DMS53 (cell line): ENCODE data around the gene IMP4.
A peak's percentile ranks its signal among the peaks of the same experiment; 100 is the strongest.

ENCODE experiments used
- DNase-seq: peaks from one replicate; lab custom pipeline; 2025; lab: John Stamatoyannopoulos, UW

The IMP4 gene

DNA sequence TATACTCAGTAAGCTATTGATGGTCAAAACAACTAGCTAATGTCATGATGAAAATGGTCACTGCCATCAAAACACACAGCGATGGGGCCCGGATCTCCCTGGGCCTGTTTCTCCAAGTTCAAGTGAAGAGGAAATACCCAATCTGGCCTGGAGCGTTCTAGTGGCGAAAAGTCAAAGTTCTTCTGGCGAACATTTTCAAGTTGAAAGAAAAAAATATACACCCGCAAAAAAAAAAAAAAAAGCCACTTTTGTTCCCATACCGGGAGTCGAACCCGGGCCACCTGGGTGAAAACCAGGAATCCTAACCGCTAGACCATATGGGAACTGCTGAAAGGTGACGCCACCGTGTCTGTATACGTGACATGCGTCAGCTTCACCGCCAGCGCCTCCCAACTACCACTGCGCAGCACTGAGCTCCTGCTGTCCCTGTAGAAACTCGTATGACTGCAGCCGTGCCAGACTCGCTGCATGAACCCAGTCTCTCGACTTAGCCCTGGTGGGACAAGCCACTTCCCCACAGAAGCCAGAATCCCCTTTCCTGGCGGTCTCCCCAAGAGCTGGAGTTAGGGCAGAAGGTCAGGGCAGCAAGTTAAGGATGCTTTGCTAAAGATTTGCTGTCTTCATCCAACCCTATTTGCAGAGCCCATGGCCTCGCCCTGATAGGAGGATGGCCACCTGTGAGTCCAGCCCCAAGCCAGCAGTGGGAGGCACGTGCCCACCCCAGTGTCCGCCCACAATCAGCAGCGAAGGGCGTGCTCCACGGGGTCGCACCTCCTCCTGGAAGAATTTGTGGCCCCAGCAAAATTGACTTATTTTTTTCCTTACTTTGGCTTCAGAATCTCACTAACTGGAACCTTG, 5.6 kb upstream of the IMP4 start:
- DNase-seq, result peak; percentile 77

DNA sequence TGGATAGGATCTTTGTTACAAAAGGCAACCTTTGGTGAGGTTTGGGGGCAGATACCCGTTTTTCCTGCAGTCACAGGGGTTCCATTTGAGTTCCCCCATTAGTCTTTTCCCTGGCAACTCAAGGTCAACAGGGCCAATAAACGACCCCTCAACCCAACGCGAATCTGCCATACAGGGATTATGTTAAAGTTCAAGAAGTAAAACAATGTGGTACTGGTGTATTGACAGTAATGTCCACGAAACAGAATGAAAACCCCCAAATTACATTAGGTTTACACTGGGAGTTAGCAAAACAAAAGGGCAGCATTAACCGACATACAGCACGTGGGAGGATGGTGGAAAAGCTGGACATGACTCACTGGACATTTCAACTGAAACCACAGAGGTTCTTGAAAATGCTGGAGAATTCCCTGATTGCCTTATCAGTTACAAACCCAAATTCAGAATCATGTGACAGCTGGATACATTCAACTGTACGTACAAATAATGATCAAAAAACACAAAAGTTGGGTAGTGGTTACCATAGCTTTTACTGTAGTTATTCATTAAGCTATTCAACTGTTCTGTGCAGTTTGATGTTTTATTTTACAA, 4.9 kb upstream of the IMP4 start:
- no peak for DNase-seq

DNA sequence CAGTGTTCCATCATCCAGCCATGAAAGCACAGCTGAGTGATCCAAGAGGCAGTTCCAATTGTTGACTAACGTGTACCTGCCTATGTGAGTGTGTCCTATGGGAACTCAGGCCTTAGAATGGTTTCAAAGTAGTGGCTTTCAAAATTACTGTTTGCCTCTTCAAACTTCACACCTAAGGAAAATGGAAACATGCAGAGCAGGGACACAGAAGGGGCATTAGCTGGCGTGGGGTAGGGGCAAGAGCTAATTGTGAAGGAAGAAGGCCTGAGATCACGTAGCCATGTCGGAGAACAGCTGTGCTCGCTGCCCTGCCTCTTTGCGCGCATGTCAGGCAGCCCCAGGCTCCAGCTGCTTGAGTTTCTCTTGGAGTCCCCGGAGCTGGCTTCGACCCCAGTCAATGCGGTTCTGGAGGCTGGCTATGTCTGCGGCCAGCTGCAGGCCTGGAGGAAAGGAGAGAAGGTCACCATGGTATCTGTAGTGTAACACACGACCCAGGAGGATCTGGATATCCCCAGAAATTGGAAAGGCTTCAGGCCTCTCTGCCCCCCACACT, 3.8 kb upstream of the IMP4 start:
- no peak for DNase-seq

DNA sequence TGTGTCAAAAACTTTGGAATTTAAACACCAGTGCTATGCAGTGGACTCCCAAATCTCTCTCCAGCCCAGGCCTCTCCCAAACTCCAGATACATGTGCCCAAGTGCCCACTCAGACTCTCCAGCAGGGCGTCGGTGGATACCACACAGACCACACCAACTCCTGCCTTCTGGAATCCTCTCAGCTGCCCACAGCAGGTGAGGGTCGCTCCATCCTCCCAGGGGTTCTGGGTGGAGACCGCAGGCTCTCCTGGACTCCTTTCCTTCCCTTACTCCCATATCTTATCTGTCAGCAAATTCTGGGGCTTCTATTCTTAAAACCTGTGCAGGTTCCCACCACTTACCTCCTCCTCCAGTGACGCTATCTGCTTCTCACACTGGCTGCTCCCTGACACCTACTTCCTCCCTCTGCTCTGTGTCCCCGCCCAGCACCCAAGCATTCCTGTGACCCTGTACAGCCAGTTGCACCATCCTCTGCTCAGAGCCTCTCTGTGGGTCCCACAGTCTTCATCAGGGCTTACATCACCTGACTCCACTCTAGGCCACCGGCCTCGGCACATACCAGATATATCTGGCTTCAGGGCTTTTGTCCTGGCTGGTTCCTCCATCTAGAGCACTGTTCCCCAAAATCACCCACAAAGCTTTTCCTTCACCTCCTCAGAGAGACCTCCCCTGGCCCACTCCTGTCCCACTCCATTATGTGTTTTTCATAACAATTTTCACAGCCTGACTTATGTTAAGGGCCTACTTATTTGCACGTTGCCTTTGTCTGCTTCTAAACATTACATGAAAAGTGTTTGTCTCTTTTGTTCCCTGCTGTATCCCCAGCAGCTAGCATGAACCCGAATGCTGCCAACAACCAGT, 2.6 kb upstream of the IMP4 start:
- no peak for DNase-seq

DNA sequence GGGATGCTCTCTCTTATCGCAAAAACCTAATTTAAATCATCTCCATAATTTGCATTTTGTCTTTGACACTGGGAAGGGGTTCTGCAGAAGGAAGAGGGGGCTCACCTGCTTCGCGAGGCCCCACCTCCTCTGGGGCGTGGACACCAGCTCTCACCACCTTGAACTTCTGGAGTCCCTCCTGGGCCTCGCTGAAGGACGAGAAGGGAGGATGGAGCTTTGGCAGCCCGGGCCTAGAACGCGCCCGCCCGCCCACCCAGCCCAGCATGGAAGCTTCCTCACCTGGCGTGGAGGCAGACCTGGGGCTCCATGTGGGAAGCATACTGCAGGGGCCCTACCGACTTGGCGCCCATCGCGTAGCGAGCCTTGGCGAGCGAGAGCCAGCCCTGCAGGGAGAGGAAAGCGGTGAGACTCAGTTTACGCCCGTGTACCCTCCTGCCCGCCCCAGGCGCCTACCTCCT, 1.1 kb upstream of the IMP4 start:
- DNase-seq, result peak; percentile 41

DNA sequence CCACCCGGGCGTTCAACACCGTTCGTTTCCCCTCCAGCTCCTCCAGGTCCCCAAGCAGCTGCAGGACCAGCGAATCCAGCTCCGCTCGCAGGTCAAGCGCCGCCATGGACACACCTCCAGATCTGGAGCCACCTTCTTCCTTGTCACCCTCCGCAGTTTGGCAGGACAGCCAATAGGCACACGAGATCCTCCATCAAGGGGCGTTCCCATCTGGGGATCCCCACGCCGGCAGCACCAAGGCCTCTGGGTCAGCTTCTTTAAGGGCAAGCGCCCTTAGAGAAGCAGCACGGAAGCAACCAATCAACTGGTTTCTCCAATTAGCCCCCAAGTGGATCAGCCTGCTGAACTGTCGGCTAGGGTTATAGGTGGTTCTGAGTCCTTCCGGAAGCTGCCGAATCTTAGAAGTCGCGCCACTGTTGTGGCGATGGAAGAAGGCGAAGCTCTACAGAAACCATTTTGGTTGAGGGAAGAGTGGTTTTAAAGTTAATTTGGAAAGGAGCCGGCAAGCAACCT, 621 bp upstream of the IMP4 start:
- DNase-seq, result peak; percentile 90

DNA sequence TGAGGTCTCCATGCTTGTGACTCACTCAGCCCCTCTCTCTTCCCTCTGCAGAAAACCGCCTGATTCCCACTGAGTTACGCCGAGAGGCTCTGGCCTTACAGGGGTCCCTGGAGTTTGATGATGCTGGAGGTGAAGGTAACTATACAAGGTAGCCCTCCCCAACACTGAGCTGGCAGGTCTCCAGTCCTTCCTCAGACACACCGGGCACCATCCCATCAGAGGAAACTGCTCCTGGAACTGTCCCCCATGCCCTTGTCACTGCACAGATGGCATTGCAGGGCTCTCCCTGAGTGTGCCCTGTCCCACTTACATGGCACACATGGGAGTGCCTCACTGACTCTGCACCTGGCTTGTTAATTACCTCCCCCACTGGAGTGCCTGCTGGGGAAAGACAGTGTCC, 1.9 kb downstream of the IMP4 start:
- DNase-seq, result no peak

DNA sequence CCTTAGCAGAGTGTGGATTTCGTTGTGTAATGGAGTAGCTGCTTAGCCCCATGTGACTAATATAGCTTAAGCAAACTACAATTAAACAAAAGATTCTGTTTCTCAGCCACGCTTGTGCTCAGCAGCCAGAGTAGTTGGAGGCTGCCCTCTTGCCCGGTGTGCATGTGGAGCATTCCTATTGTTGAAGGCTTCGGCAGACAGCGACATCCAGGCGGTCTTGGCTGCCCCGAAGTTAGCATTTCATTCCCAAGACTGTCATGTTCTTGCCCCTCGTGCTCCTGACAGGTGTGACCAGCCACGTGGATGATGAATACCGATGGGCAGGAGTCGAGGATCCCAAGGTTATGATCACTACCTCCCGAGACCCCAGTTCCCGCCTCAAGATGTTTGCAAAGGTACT, 2.4 kb downstream of the IMP4 start:
- no peak for DNase-seq

DNA sequence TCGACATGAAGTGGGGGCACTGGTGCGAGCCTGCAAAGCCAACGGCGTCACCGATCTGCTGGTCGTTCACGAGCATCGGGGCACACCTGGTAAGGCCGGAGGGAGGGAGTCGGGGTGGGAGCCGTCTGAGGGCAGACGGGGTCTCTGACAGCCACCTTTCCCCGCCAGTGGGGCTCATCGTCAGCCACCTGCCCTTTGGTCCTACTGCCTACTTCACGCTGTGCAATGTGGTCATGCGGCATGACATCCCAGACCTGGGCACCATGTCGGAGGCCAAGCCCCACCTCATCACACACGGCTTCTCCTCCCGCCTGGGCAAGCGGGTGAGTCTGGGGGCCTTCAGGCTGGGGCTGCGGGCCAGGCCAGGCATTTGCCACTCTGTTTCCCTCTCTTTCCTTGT, 2.9 kb downstream of the IMP4 start:
- no peak for DNase-seq

DNA sequence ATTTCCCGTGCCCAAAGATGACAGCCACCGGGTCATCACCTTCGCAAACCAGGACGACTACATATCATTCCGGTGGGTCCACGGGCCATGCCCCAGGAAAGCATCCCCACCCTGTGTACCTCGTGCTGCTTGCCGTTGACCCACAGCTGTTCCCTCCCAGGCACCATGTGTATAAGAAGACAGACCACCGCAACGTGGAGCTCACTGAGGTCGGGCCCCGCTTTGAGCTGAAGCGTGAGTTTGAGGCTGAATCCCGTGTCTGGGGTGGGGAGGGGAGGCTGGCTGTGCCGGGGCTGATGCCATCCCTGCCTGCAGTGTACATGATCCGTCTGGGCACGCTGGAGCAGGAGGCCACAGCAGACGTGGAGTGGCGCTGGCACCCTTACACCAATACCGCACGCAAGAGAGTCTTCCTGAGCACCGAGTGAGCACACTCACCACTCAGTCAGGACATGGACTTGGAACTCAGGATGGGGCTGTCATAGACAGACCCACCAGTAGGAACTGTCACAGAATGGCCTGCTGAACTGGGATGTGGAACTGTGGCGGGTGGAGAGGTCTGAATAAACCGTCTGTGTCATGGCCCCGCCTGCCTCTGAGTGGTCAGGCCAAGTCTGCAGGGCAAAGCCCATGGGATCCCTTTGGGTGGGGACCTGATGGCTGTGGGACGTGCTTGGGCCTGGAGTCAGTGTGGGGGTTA, 3.5 kb downstream of the IMP4 start:
- no peak for DNase-seq

DNA sequence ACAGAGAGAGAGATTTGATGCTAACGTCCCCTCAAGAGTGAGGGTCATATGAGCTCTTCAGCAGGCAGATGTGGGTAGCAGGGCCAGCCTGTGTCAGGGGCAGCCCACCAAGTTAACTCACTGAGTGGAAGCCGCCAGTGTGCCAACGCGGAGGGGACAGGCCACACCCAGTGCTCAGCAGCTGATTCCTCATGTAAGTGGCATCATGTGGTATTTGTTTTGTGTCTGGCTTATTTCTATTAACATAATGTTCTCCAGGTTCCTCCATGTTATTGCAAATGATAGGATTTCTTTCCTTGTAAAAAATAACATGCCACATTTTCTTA, 4.0 kb downstream of the IMP4 start:
- no peak for DNase-seq

DNA sequence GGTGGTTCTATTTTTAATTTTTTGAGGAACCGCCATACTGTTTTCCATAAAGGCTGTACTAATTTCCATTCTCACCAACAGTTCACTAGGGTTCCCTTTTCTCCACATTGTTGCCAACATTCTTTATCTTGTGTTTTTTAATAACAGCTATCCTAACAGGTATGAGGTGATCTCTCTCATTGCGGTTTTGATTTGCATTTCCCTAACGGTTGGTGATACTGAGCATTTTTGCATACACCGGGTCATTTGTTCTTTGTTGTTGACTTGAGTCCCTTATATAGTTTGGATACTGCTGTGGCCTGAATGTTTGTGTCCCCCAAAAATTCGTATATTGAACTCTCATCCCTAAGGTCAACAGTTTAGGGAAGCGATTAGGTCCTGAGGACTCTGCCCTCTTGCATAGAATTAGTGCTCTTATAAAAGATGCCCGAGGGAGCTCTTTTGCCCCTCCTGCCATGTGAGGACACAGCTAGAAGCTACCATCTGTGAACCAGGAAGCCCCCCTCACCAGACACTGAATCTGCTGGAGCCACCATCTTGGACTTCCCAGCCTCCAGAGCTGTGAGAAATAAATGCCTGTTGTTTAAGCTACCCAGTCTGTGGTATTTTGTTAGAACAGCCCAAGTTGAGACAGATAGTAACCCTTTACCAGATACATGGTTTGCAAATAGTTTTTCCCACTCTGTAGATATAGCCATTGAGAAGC, 4.7 kb downstream of the IMP4 start:
- no peak for DNase-seq

DNA sequence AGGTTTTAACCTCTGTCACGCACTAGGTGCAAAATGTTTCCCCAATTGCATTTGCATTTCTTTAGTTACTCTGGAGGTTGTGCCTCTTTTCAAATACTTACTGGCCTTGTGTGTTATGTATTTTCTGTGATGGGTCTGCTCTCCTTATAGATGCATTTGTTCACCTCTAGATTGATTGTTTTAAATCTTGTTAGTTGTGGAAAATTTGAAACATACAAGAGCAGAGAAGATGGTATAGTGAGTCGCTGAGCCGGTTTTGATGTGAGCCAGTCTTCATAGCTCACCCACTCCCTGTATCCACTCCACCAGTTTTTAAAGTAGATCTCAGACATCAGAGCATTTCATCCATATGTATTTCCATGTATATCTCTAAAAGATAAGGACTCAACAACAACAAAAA, 6.5 kb downstream of the IMP4 start:
- no peak for DNase-seq

DNA sequence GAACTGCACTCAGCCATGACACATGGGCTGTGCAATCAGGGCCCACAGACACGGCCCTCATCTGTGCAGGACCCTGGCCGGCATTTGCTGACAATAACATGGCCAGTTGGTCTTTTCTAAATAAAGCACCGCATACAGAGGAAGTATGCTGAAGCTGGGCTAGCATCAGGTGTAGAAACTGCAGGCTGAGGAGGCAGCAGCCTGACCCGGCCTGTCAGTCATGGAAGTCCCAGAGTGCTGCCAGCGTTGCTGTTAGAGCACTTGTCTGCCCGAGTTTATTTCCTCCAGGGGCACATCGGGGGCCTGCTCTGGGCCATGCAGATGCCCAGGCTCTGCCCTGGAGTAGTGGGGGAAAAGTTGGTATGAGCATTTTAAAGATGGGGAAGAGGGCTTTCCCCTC, 9.0 kb downstream of the IMP4 start:
- DNase-seq, result no peak

DNA sequence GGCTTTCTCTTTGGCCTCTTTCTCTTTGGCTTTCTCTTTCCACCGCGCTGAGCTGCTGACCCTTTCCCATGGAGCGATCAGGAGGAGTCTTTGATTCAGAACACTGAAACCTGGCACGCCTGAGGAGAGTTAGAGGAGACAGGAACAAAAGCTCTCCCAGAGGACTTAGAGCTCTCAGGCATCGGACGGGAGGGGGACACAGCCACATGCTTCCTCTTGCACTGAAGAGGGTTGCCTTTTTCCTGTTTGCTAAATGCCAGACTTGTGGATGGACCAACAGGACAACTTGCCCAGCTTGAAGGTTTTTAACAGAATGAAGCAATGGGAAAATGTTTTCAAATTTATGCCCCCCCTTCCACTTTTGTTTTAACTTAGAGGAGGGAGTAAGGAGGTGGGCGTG, 9.5 kb downstream of the IMP4 start:
- DNase-seq, result no peak

DNA sequence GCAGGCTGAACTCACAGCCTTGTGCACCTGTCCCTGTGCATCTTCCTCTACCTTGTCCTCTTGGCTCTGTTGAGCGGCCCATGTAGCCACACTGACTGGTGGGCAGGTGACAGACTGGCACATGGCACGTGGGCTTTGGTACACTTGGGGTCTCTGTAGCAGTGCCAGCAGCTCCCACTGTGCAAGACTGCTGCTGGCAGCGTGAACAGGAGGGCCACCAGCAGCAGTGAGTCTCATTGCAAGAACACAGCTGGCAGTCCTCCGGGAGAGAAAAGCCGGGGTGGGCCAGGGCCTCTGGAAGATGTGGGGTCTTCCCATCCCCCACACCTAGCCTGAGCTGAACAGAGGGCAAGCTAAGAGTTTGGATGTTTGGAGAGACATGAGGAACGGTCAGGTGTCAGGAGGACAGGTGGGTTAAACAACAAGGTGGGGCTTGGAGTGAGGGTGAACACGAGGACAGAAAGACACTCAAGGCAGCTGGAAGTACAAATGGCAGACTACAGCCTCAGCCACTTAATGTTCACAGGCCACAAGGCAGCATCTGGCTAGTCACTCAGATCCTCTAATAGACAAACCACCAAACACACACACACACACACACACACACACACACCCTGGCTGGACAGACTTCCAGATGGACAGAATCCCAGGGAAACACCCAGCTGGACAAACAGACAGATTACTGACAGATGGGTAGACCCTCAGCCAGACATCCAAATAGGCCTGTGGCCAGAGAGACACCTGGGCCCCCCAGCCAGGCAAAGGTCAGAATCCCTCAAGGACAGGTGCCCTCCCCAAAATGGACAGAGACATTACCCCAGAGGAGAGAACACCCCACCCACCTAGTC, 10.8 kb downstream of the IMP4 start:
- DNase-seq, result peak; percentile 60

DNA sequence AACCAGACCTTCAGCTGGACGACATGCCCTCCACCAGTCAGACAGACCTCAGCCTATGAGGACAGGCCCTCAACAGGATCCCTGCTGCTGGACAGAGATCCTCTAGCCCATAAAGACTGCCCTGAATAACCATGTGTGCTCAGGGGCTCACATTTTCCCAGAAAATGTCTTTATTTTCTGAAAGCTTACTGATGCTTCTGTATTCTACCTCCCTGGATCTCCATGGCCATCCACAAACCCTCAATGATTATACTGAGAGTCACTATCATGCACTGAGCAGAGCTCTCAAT, 11.4 kb downstream of the IMP4 start:
- peak; percentile 27 for DNase-seq

DNA sequence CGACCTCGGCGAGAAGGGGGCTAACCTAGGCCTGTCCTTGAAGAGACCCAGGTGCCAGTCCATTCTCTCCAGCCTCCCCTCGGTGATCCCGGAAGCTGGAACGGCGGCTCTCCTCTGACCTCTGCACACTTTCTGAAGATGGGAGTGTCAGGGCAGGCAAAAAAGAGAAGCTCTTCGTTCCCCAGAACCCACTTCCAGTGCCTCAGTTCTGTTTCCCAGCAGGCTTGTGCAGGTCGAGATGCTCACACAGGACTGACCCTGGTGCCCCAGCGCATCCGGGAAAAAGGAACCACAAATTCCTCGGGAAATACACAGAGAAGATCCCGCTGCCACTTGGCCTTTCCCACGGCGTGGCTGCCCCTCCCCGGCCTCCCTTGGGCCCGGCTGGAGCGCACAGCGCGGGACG, 12.5 kb downstream of the IMP4 start:
- peak; percentile 29 for DNase-seq

DNA sequence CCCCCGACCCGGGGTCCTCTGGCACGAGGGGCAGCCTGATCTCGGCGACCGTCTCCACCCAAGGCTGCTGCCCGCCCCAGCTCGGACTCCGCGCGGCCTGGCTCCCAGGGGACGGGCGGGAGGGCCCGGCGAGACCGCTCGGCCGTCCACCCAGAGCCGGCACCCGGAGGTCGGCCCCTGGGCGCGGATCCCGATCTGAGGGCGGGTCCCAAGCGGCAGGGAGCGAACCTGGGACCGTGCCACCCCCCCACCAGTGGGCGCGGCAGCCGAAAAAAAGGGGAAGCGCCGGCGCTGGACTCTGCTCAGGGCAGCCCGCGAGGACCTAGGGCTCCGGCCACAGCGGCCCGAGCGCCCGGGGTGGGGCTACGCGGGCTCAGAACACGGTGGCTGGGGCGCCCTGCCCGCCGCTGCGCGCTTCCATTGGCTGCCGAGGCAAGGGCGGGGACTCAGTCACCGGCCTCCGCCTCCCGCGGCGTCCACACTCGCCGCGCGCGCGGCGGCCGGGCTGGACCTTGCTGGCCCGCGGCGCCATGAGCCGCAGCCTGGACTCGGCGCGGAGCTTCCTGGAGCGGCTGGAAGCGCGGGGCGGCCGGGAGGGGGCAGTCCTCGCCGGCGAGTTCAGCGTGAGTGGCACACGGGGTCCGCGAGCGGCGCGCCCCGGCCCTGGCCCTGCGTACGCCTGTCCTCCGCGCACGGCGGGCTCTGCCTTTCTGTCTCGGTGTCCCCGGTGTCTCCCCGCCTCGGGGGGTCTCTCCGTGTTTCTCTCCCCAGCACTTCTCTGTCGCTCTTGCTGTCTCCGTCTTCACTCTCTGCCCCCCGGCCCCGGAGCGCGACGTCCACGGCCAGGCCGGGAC, 13.1 kb downstream of the IMP4 start, which contains the start of gene PTPN18:
Gene PTPN18, plus strand, starts transcription at position 479 of the 854 bp plus-strand sequence. Its CDS starts 52 bp downstream, at position 531.
- peak; percentile 86 for DNase-seq
